ENCODE data around the gene VPREB1. TPM values are rescaled to one million over a fixed set of nuclear protein-coding genes. Genes with fewer than 3 reads are reported as not detected.
"Not testable (repeated sequence)": the region's sequence is repeated elsewhere in the genome, so short reads cannot be mapped to it uniquely, and the experiment has no call there.

Gene VPREB1
- total RNA-seq, 4 donors from 2014 or later, result 2.6 TPM; not detected in 3

GRCh38 chr22:22219140-22219996, 25.2 kb upstream of the VPREB1 start:
- no peaks in the 10 kb centered on the region for H3K4me1 ChIP-seq
- H3K9me3 ChIP-seq, result no peaks in the 10 kb centered on the region
- no peaks in the 10 kb centered on the region for H3K27me3 ChIP-seq
- no peak overlapping the region for H3K4me3 ChIP-seq
- H3K27ac ChIP-seq, result no peak overlapping the region
- TF ChIP-seq POLR2A (IDR thresholded peaks at IDR 0.05) (no peak), CTCF (IDR thresholded peaks at IDR 0.05) (no peak)
- intact Hi-C loops (cut with DNase I; ENCODE audit: low total_unique reads), result no loop called here
- H3K36me3 ChIP-seq, result no peaks in the 10 kb centered on the region
- DNase-seq, result no peak

- H3K4me3 ChIP-seq; H3K4me1 ChIP-seq; intact Hi-C loops (cut with DNase I; ENCODE audit: low total_unique reads); H3K36me3 ChIP-seq; H3K27me3 ChIP-seq; H3K9me3 ChIP-seq; DNase-seq; H3K27ac ChIP-seq: not testable (repeated sequence)
Observed at GRCh38 chr22:22221043-22221442, 23.5 kb upstream of the VPREB1 start.

GRCh38 chr22:22226448-22227187, 18.0 kb upstream of the VPREB1 start:
- Histone ChIP-seq H3K9me3 (no peaks in the 10 kb centered on the region), H3K27me3 (no peaks in the 10 kb centered on the region), H3K4me3 (no peak overlapping the region), H3K36me3 (no peaks in the 10 kb centered on the region), H3K27ac (no peak overlapping the region), H3K4me1 (no peaks in the 10 kb centered on the region)
- TF ChIP-seq POLR2A (IDR thresholded peaks at IDR 0.05) (no peak), CTCF (IDR thresholded peaks at IDR 0.05) (no peak)
- DNase-seq, result no peak
- intact Hi-C loops (cut with DNase I; ENCODE audit: low total_unique reads), result no loop called here

GRCh38 chr22:22228421-22228820, 16.2 kb upstream of the VPREB1 start:
- H3K36me3 ChIP-seq, result no peaks in the 10 kb centered on the region
- DNase-seq, result no peak
- no peaks in the 10 kb centered on the region for H3K9me3 ChIP-seq
- H3K4me3 ChIP-seq, result no peak overlapping the region
- intact Hi-C loops (cut with DNase I; ENCODE audit: low total_unique reads), result no loop called here
- H3K27me3 ChIP-seq, result no peaks in the 10 kb centered on the region
- H3K4me1 ChIP-seq, result no peaks in the 10 kb centered on the region
- TF ChIP-seq POLR2A (IDR thresholded peaks at IDR 0.05) (no peak), CTCF (IDR thresholded peaks at IDR 0.05) (no peak)
- no peak overlapping the region for H3K27ac ChIP-seq

- no peak for DNase-seq
- H3K36me3 ChIP-seq, result no peaks in the 10 kb centered on the region
- no peaks in the 10 kb centered on the region for H3K27me3 ChIP-seq
- intact Hi-C loops (cut with DNase I; ENCODE audit: low total_unique reads), result no loop called here
- no peak overlapping the region for H3K4me3 ChIP-seq
- TF ChIP-seq CTCF (IDR thresholded peaks at IDR 0.05) (no peak), POLR2A (IDR thresholded peaks at IDR 0.05) (no peak)
- H3K4me1 ChIP-seq, result no peaks in the 10 kb centered on the region
- H3K27ac ChIP-seq, result no peak overlapping the region
- H3K9me3 ChIP-seq, result no peaks in the 10 kb centered on the region
Observed at GRCh38 chr22:22228921-22229320, 15.7 kb upstream of the VPREB1 start.
